Measurements from ENCODE around the gene SEC14L1. TPM values are rescaled to one million over a fixed set of nuclear protein-coding genes. Genes with fewer than 3 reads are reported as not detected.

SEC14L1 gene
- total and polyA plus RNA-seq, 4 donors, result 17.2 to 99.8 (median 49.2) TPM

DNA sequence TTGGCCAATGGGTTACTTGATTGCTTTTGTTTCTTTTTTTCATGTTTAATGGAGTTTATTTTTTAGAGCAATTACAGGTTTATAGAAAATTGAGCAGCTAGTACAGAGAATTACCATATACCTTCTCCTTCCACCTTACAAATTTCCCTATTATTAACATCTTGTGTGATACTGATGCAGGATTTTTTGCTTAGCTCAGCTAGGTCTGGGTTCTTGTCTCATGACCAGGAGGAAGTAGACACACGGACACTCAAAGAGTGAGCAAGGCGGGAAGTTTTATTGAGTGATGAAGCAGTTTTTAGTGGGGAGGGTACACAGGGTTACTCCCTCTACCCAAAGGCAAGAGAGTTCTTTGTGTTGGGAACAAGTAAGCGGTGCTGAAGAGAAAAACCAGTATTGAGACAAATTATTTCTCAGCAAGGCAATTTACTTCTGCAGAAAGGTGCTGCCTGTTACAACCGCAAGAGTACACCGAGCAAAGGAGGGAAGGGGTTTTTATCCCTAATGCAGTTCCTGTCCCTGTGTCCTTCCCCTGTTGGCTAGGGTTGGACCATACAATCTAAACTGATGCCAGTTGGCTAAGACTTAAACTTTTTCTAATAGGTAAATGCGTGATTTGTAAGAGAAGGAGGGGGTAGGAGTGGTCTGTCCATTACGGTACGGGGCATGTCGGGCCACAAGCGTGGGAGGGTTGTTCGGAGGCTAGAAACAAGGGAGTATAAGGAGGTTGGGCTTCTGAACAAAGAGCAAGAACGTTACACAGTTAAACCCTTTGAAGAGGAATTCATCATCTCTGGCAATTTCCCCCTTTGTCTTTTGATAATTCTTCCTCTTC is 26.9 kb downstream of the SEC14L1 start:
- intact Hi-C loops (cut with DNase I), result no loop called here
- H3K4me1 ChIP-seq (ENCODE audit: control insufficient read depth in 1 of 2, insufficient read depth in 2 of 2, low read length in 2 of 2), result peaks cover 0 to 2% of the 10 kb centered on the region in 2 donors
- H3K4me3 ChIP-seq (ENCODE audit: low read length in 2 of 2), result no peak overlapping the region
- no peak overlapping the region for H3K27ac ChIP-seq (ENCODE audit: low read depth in 1 of 2, low read length in 2 of 2)
- no peaks in the 10 kb centered on the region for H3K36me3 ChIP-seq (ENCODE audit: control insufficient read depth in 1 of 2, insufficient read depth in 2 of 2, low read length in 1 of 2)
- peaks cover 3% of the 10 kb centered on the region for H3K9me3 ChIP-seq (ENCODE audit: control insufficient read depth, low read length)
- ATAC-seq (ENCODE audit: low FRiP score) (no peak), DNase-seq (no peak)
- 92 to 95% methylated on average over 12 of the region's 12 CpGs for WGBS, 2 donors
- H3K27me3 ChIP-seq (ENCODE audit: control insufficient read depth in 1 of 2, insufficient read depth in 2 of 2, low read length in 1 of 2), result no peaks in the 10 kb centered on the region

GRCh38 chr17:77173104-77173503 is 32.3 kb downstream of the SEC14L1 start:
- DNase-seq (no peak), ATAC-seq (ENCODE audit: low FRiP score) (no peak)
- Histone ChIP-seq H3K4me3 (ENCODE audit: low read length in 2 of 2) (no peak overlapping the region), H3K27ac (ENCODE audit: low read depth in 1 of 2, low read length in 2 of 2) (no peak overlapping the region), H3K9me3 (ENCODE audit: control insufficient read depth, low read length) (peaks cover 11% of the 10 kb centered on the region), H3K4me1 (ENCODE audit: control insufficient read depth in 1 of 2, insufficient read depth in 2 of 2, low read length in 2 of 2) (peaks cover 0 to 2% of the 10 kb centered on the region in 2 donors), H3K27me3 (ENCODE audit: control insufficient read depth in 1 of 2, insufficient read depth in 2 of 2, low read length in 1 of 2) (no peaks in the 10 kb centered on the region), H3K36me3 (ENCODE audit: control insufficient read depth in 1 of 2, insufficient read depth in 2 of 2, low read length in 1 of 2) (no peaks in the 10 kb centered on the region)
- 84 to 86% methylated on average over 6 of the region's 6 CpGs for WGBS, 2 donors
- intact Hi-C loops (cut with DNase I), result no loop called here

DNA sequence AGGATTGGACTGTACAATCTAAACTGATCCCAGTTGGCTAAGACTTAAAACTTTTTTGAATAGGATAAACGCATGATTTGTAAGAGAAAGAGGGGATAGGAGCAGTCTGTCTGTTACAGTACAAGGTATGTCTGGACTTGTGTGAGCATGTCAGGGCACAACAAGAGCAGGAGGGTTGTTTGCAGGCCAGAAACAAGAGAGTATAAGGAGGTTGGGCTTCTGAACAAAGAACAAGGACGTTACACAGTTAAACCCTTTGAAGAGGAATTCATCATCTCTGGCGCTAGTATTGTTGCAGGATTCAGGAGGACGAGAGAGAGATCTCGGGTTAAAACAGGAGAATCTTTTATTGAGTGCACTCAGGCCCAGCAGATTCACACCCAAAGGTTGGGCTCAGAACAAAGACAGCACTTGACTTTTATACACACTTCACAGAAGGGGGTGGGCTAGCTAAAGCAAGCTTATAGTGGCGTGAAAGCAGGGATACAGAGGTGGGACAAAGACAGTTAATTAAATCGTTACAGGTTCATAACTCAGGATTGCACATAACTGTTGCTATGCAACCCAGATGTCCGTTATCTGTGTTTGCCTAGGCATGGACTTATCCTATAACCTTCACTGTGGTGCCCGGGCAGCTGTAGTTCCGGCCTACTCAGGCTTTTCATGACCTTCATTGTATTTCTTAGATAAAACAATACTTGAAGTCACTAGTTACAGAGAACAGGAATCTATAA is 34.3 kb downstream of the SEC14L1 start:
- no peaks in the 10 kb centered on the region for H3K27me3 ChIP-seq (ENCODE audit: control insufficient read depth in 1 of 2, insufficient read depth in 2 of 2, low read length in 1 of 2)
- peaks cover 11% of the 10 kb centered on the region for H3K9me3 ChIP-seq (ENCODE audit: control insufficient read depth, low read length)
- no peak for ATAC-seq (ENCODE audit: low FRiP score)
- intact Hi-C loops (cut with DNase I), result no loop called here
- no peak for DNase-seq
- 55 to 66% methylated on average over 10 of the region's 10 CpGs for WGBS, 2 donors
- no peaks in the 10 kb centered on the region for H3K36me3 ChIP-seq (ENCODE audit: control insufficient read depth in 1 of 2, insufficient read depth in 2 of 2, low read length in 1 of 2)
- no peak overlapping the region for H3K27ac ChIP-seq (ENCODE audit: low read depth in 1 of 2, low read length in 2 of 2)
- H3K4me3 ChIP-seq (ENCODE audit: low read length in 2 of 2), result no peak overlapping the region
- peaks cover 0 to 2% of the 10 kb centered on the region in 2 donors for H3K4me1 ChIP-seq (ENCODE audit: control insufficient read depth in 1 of 2, insufficient read depth in 2 of 2, low read length in 2 of 2)

- Histone ChIP-seq H3K4me3 (ENCODE audit: low read length in 2 of 2) (no peak overlapping the region), H3K4me1 (ENCODE audit: control insufficient read depth in 1 of 2, insufficient read depth in 2 of 2, low read length in 2 of 2) (no peaks in the 10 kb centered on the region), H3K9me3 (ENCODE audit: control insufficient read depth, low read length) (peaks cover 11% of the 10 kb centered on the region), H3K36me3 (ENCODE audit: control insufficient read depth in 1 of 2, insufficient read depth in 2 of 2, low read length in 1 of 2) (no peaks in the 10 kb centered on the region), H3K27me3 (ENCODE audit: control insufficient read depth in 1 of 2, insufficient read depth in 2 of 2, low read length in 1 of 2) (no peaks in the 10 kb centered on the region), H3K27ac (ENCODE audit: low read depth in 1 of 2, low read length in 2 of 2) (no peak overlapping the region)
- intact Hi-C loops (cut with DNase I), result no loop called here
- ATAC-seq (ENCODE audit: low FRiP score), result no peak
- WGBS, 2 donors, result 97 to 98% methylated on average over 3 of the region's 3 CpGs
- DNase-seq, result no peak
Measured at GRCh38 chr17:77177002-77177741, 36.4 kb downstream of the SEC14L1 start.

DNA sequence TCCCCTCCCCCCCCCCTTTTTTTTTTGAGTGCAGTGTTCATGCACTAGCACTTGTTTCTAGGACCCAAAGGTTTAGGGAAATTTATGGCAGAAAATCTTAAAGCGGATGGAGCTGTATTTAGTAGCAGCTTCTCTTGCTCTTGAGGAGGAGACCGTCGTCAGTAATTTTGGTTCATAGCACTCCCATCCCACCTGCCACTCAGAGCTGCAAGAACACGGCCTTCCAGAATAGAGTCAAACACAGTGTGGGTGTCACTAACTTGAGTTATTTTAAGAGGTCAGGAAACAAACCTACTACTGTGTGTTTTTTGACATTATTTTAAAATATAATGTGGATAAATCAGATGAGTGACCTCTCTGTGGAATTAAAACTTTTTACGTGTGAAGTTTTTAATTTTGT is 37.3 kb downstream of the SEC14L1 start:
- Histone ChIP-seq H3K4me3 (ENCODE audit: low read length in 2 of 2) (no peak overlapping the region), H3K4me1 (ENCODE audit: control insufficient read depth in 1 of 2, insufficient read depth in 2 of 2, low read length in 2 of 2) (no peaks in the 10 kb centered on the region), H3K27me3 (ENCODE audit: control insufficient read depth in 1 of 2, insufficient read depth in 2 of 2, low read length in 1 of 2) (no peaks in the 10 kb centered on the region), H3K36me3 (ENCODE audit: control insufficient read depth in 1 of 2, insufficient read depth in 2 of 2, low read length in 1 of 2) (no peaks in the 10 kb centered on the region), H3K27ac (ENCODE audit: low read depth in 1 of 2, low read length in 2 of 2) (no peak overlapping the region), H3K9me3 (ENCODE audit: control insufficient read depth, low read length) (peaks cover 11% of the 10 kb centered on the region)
- intact Hi-C loops (cut with DNase I), result no loop called here
- WGBS, 2 donors, result 85 to 86% methylated on average over 5 of the region's 5 CpGs
- ATAC-seq (ENCODE audit: low FRiP score) (no peak), DNase-seq (no peak)

GRCh38 chr17:77178563-77178962 is 37.8 kb downstream of the SEC14L1 start:
- Histone ChIP-seq H3K4me3 (ENCODE audit: low read length in 2 of 2) (no peak overlapping the region), H3K9me3 (ENCODE audit: control insufficient read depth, low read length) (peaks cover 11% of the 10 kb centered on the region), H3K4me1 (ENCODE audit: control insufficient read depth in 1 of 2, insufficient read depth in 2 of 2, low read length in 2 of 2) (no peaks in the 10 kb centered on the region), H3K36me3 (ENCODE audit: control insufficient read depth in 1 of 2, insufficient read depth in 2 of 2, low read length in 1 of 2) (no peaks in the 10 kb centered on the region), H3K27me3 (ENCODE audit: control insufficient read depth in 1 of 2, insufficient read depth in 2 of 2, low read length in 1 of 2) (no peaks in the 10 kb centered on the region), H3K27ac (ENCODE audit: low read depth in 1 of 2, low read length in 2 of 2) (no peak overlapping the region)
- 90 to 91% methylated on average over 14 of the region's 14 CpGs for WGBS, 2 donors
- intact Hi-C loops (cut with DNase I), result no loop called here
- DNase-seq (no peak), ATAC-seq (ENCODE audit: low FRiP score) (no peak)

DNA sequence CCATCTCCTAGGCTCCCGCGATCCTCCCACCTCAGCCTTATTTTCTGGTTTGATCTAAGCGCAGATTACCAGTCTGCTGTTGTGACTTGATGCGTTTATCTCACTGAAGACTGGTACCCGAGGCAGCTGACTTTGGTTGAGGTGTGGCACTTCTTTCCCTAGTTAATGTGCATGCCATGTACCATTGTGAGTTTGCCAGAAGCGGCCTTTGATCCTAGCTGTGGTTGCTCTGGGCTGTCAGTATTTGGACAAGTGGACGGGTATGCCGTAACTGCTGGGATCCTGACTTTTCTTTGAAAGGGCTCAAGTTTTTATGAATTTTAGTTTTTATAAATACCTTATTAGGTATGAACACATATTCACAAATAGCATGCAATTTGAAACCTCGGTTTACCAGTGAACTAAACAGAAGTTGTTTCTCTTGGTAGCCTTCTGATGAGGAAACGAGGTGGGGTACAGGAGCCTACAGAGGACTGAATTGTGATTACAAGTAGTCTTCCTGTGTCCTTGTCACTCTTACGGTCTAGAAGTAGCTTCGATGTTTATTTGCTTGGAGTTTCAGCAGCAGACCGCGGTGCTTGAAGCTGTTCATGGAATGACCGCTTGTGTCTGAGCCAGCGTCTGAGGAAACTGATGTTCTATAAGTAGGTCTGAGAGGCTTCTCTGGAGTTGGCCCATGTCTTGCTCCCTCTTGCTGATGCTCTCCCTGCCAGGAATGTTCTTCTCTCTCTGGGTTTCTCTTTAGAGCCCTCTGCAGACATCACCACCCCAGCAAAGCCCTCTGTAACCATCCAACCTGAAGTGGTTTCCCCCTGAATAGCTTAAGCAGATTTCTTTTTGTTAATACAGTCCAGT is 40.0 kb downstream of the SEC14L1 start:
- Histone ChIP-seq H3K27ac (ENCODE audit: low read depth in 1 of 2, low read length in 2 of 2) (no peak overlapping the region), H3K4me1 (ENCODE audit: control insufficient read depth in 1 of 2, insufficient read depth in 2 of 2, low read length in 2 of 2) (no peaks in the 10 kb centered on the region), H3K4me3 (ENCODE audit: low read length in 2 of 2) (no peak overlapping the region), H3K27me3 (ENCODE audit: control insufficient read depth in 1 of 2, insufficient read depth in 2 of 2, low read length in 1 of 2) (no peaks in the 10 kb centered on the region), H3K9me3 (ENCODE audit: control insufficient read depth, low read length) (no peaks in the 10 kb centered on the region), H3K36me3 (ENCODE audit: control insufficient read depth in 1 of 2, insufficient read depth in 2 of 2, low read length in 1 of 2) (no peaks in the 10 kb centered on the region)
- DNase-seq (no peak), ATAC-seq (ENCODE audit: low FRiP score) (no peak)
- 85 to 91% methylated on average over 16 of the region's 16 CpGs for WGBS, 2 donors
- intact Hi-C loops (cut with DNase I), result no loop called here
